ENCODE measurements around the gene SLC9A1.
"Not testable (repeated sequence)": the region's sequence is repeated elsewhere in the genome, so short reads cannot be mapped to it uniquely, and the experiment has no call there.

The SLC9A1 gene

GRCh38 chr1:27154991-27155781 is at the start of gene SLC9A1:
Gene SLC9A1, minus strand, starts transcription at chr1:27155125. Its CDS starts 791 bp downstream, at chr1:27154334.
- DNase-seq (ENCODE audit: low read depth): peak; percentile 81

- no peak for DNase-seq (ENCODE audit: low read depth)
Measured at GRCh38 chr1:27203946-27204345, 49.0 kb upstream of the SLC9A1 start.

GRCh38 chr1:27201295-27201694 is 46.4 kb upstream of the SLC9A1 start:
- DNase-seq (ENCODE audit: low read depth): no peak

- DNase-seq (ENCODE audit: low read depth): no peak
Measured at GRCh38 chr1:27193194-27193593, 38.3 kb upstream of the SLC9A1 start.

- no peak for DNase-seq (ENCODE audit: low read depth)
Measured at GRCh38 chr1:27192039-27192529, 37.2 kb upstream of the SLC9A1 start.

GRCh38 chr1:27184665-27185064 is 29.7 kb upstream of the SLC9A1 start:
- DNase-seq (ENCODE audit: low read depth): not testable (repeated sequence)

GRCh38 chr1:27179979-27180378 is 25.1 kb upstream of the SLC9A1 start:
- no peak for DNase-seq (ENCODE audit: low read depth)

GRCh38 chr1:27179379-27179778 is 24.5 kb upstream of the SLC9A1 start:
- DNase-seq (ENCODE audit: low read depth): no peak

- no peak for DNase-seq (ENCODE audit: low read depth)
Measured at GRCh38 chr1:27176954-27177353, 22.0 kb upstream of the SLC9A1 start.

- DNase-seq (ENCODE audit: low read depth): no peak
Measured at GRCh38 chr1:27176323-27176722, 21.4 kb upstream of the SLC9A1 start.

- not testable (repeated sequence) for DNase-seq (ENCODE audit: low read depth)
Measured at GRCh38 chr1:27172992-27173391, 18.1 kb upstream of the SLC9A1 start.

- DNase-seq (ENCODE audit: low read depth): no peak
Measured at GRCh38 chr1:27166929-27167328, 12.0 kb upstream of the SLC9A1 start.

- DNase-seq (ENCODE audit: low read depth): no peak
Measured at GRCh38 chr1:27166351-27166802, 11.5 kb upstream of the SLC9A1 start.

- DNase-seq (ENCODE audit: low read depth): no peak
Measured at GRCh38 chr1:27163093-27163492, 8.2 kb upstream of the SLC9A1 start.

- no peak for DNase-seq (ENCODE audit: low read depth)
Measured at GRCh38 chr1:27162090-27162489, 7.2 kb upstream of the SLC9A1 start.

- no peak for DNase-seq (ENCODE audit: low read depth)
Measured at GRCh38 chr1:27161594-27161993, 6.7 kb upstream of the SLC9A1 start.

GRCh38 chr1:27157194-27157593 is 2.3 kb upstream of the SLC9A1 start:
- DNase-seq (ENCODE audit: low read depth): no peak

GRCh38 chr1:27154469-27154990 is 395 bp downstream of the SLC9A1 start:
- no peak for DNase-seq (ENCODE audit: low read depth)

GRCh38 chr1:27153927-27154358 is 982 bp downstream of the SLC9A1 start:
- DNase-seq (ENCODE audit: low read depth): no peak

GRCh38 chr1:27153549-27153886 is 1.4 kb downstream of the SLC9A1 start:
- DNase-seq (ENCODE audit: low read depth): no peak

GRCh38 chr1:27152829-27153548 is 1.9 kb downstream of the SLC9A1 start:
- DNase-seq (ENCODE audit: low read depth): no peak

GRCh38 chr1:27152004-27152828 is 2.7 kb downstream of the SLC9A1 start:
- DNase-seq (ENCODE audit: low read depth): no peak

Measured in stimulated activated CD8-positive, alpha-beta memory T cell treated with anti-CD3 and anti-CD28 coated beads, Interleukin-4, amount 100 ng/mL, for 24 hours (primary cell).